Liver (tissue), 9 donors: ENCODE results near the gene TUBGCP6. TPM values are rescaled to one million over a fixed set of nuclear protein-coding genes. Genes with fewer than 3 reads are reported as not detected.

Experiments
- DNase-seq: peaks from one replicate; pipeline ENCODE4 v3.0.0-alpha.2; 2017; ENCODE audit warnings: low spot score
- H3K27ac ChIP-seq, 2 donors: one replicate each; pipeline ENCODE4 v1.7.0; 2013; ENCODE audit warnings: inconsistent platforms in 2 of 2, low read length in 2 of 2, control low read depth in 1 of 2, low read depth in 1 of 2, mild to moderate bottlenecking in 1 of 2
- H3K27me3 ChIP-seq, 4 donors: one replicate each; pipeline versions ENCODE4 v1.6.1 to v1.7.0; 2013; ENCODE audit warnings: low read length in 3 of 4, inconsistent platforms in 1 of 4, mild to moderate bottlenecking in 1 of 4, moderate library complexity in 1 of 4; ENCODE audit not compliant: control insufficient read depth in 4 of 4, insufficient read depth in 4 of 4
- H3K36me3 ChIP-seq, 4 donors: one replicate each; pipeline versions ENCODE4 v1.6.1 to v1.7.0; 2013; ENCODE audit warnings: low read length in 3 of 4, mild to moderate bottlenecking in 3 of 4, low read depth in 1 of 4, moderate library complexity in 1 of 4; ENCODE audit not compliant: control insufficient read depth in 4 of 4, insufficient read depth in 3 of 4
- H3K4me1 ChIP-seq, 4 donors: one replicate each; pipeline versions ENCODE4 v1.6.1 to v1.7.0; 2013; ENCODE audit warnings: low read length in 3 of 4, mild to moderate bottlenecking in 3 of 4, moderate library complexity in 1 of 4; ENCODE audit not compliant: control insufficient read depth in 4 of 4, insufficient read depth in 4 of 4
- H3K4me3 ChIP-seq, 3 donors: one replicate each; pipeline versions ENCODE4 v1.6.1 to v1.7.0; 2013; ENCODE audit warnings: low read length in 3 of 3, control low read depth in 1 of 3, low read depth in 1 of 3, mild to moderate bottlenecking in 1 of 3
- H3K9ac ChIP-seq, 2 donors: one replicate each; pipeline ENCODE4 v1.7.0; 2013; ENCODE audit warnings: low read length in 2 of 2, mild to moderate bottlenecking in 2 of 2, moderate library complexity in 2 of 2, control low read depth in 1 of 2, low read depth in 1 of 2
- H3K9me3 ChIP-seq, 4 donors: one replicate each; pipeline versions ENCODE4 v1.6.1 to v1.7.0; 2013; ENCODE audit warnings: low read length in 3 of 4; ENCODE audit not compliant: control insufficient read depth in 4 of 4
- ATF3 ChIP-seq: IDR thresholded peaks from 2 replicates; pipeline ENCODE4 v1.6.1; 2016; ENCODE audit warnings: antibody characterized with exemption
- CTCF ChIP-seq: fragments of 150-350 bp; IDR thresholded peaks from 2 replicates; pipeline ENCODE4 v1.5.1; 2017; ENCODE audit warnings: improper control_type of control experiment, low read depth, low read length; ENCODE audit not compliant: missing input control
- FOXA1 ChIP-seq: IDR thresholded peaks from 2 replicates; pipeline ENCODE4 v1.6.1; 2016; ENCODE audit warnings: antibody characterized with exemption
- FOXA2 ChIP-seq: IDR thresholded peaks from 2 replicates; pipeline ENCODE4 v1.6.1; 2016; ENCODE audit warnings: antibody characterized with exemption
- GABPA ChIP-seq, 2 donors: IDR thresholded peaks in 1 of 2; conservative IDR thresholded peaks in 1 of 2; 2 replicates each; pipeline ENCODE4 v1.6.1; 2016; ENCODE audit warnings: antibody characterized with exemption in 2 of 2, mild to moderate bottlenecking in 1 of 2, moderate library complexity in 1 of 2
- HNF4G ChIP-seq: IDR thresholded peaks from 2 replicates; pipeline ENCODE4 v1.6.1; 2016; ENCODE audit warnings: antibody characterized with exemption
- MAX ChIP-seq: IDR thresholded peaks from 2 replicates; pipeline ENCODE4 v1.6.1; 2016; ENCODE audit warnings: antibody characterized with exemption
- NR2F2 ChIP-seq: IDR thresholded peaks from 2 replicates; pipeline ENCODE4 v1.6.1; 2016; ENCODE audit warnings: antibody characterized with exemption
- RAD21 ChIP-seq, 2 donors: IDR thresholded peaks; 2 replicates each; pipeline ENCODE4 v1.6.1; 2016; ENCODE audit warnings: antibody characterized with exemption in 2 of 2, mild to moderate bottlenecking in 2 of 2
- REST ChIP-seq: IDR thresholded peaks from 2 replicates; pipeline ENCODE4 v1.6.1; 2016; ENCODE audit warnings: antibody characterized with exemption, mild to moderate bottlenecking
- RXRA ChIP-seq, 2 donors: IDR thresholded peaks; 2 replicates each; pipeline ENCODE4 v1.6.1; 2017 to 2018; ENCODE audit warnings: antibody characterized with exemption in 2 of 2, mild to moderate bottlenecking in 1 of 2
- SP1 ChIP-seq: IDR thresholded peaks from 2 replicates; pipeline ENCODE4 v1.6.1; 2018; ENCODE audit warnings: antibody characterized with exemption, mild to moderate bottlenecking
- TAF1 ChIP-seq: conservative IDR thresholded peaks from 2 replicates; pipeline ENCODE4 v1.6.1; 2016; ENCODE audit warnings: antibody characterized with exemption, mild to moderate bottlenecking
- YY1 ChIP-seq: IDR thresholded peaks from 2 replicates; pipeline ENCODE4 v1.6.1; 2016; ENCODE audit warnings: antibody characterized with exemption, mild to moderate bottlenecking
- WGBS: extraction: QIAGEN DNeasy Blood & Tissue Kit; methylation state at CpG from one replicate; pipeline ENCODE4 v1.1.7; 2013; 5-methylcytosine and 5-hydroxymethylcytosine counted together
- polyA plus RNA-seq, 2 donors: library from polyadenylated mRNA; stranded (reverse) in 1 of 2; unstranded in 1 of 2; fragments of 200-250 nt in 1 of 2; fragments of >200 nt in 1 of 2; fragmentation: Nextera tagmentation in 1 of 2; extraction: Ambion mirVana in 1 of 2; gene quantifications; one replicate each; pipeline versions ENCODE4 v1.2.1 to v1.2.3, GENCODE V29; 2013 to 2015
- total RNA-seq, 2 donors: library from RNA; depleted of rRNA; stranded (reverse); fragments of >200 nt; gene quantifications; one replicate each; pipeline ENCODE4 v1.2.3, GENCODE V29; 2014
- donor health status: healthy.
- donor health status: healthy.
- donor health status: healthy.
- donor health status: healthy.
- donor health status: healthy.

TUBGCP6 gene
- total and polyA plus RNA-seq, 4 donors = 9.3 to 31.7 (median 16.4) TPM

- H3K36me3 ChIP-seq = peaks cover 0 to 7% (median 0%) of the 10 kb centered on the region in 4 donors
- no peak overlapping the region for H3K27ac ChIP-seq
- no peak overlapping the region for H3K9ac ChIP-seq
- no peaks in the 10 kb centered on the region for H3K27me3 ChIP-seq
- TF ChIP-seq FOXA1 (no peak), RXRA (IDR thresholded peaks at IDR 0.05) (no peak), ATF3 (no peak), MAX (no peak), CTCF (no peak), FOXA2 (no peak), HNF4G (no peak)
- peaks cover 0 to 10% (median under 1%) of the 10 kb centered on the region in 4 donors for H3K4me1 ChIP-seq
- H3K9me3 ChIP-seq = no peaks in the 10 kb centered on the region
- DNase-seq = no peak
- no peak overlapping the region for H3K4me3 ChIP-seq
- 78% methylated on average over 22 of the region's 22 CpGs for WGBS
Measured at GRCh38 chr22:50178471-50178864, 66.4 kb downstream of the TUBGCP6 start.

GRCh38 chr22:50177537-50178470 is 67.0 kb downstream of the TUBGCP6 start:
- H3K27me3 ChIP-seq = no peaks in the 10 kb centered on the region
- H3K9me3 ChIP-seq = no peaks in the 10 kb centered on the region
- peaks cover 0 to 4% (median 0%) of the 10 kb centered on the region in 4 donors for H3K4me1 ChIP-seq
- WGBS = 82% methylated on average over 98 of the region's 98 CpGs
- H3K4me3 ChIP-seq = no peak overlapping the region
- DNase-seq = no peak
- H3K36me3 ChIP-seq = peaks cover 0 to 7% (median 0%) of the 10 kb centered on the region in 4 donors
- H3K27ac ChIP-seq = no peak overlapping the region
- TF ChIP-seq GABPA (IDR thresholded peaks at IDR 0.05 in 1 of 2, conservative IDR thresholded peaks at IDR 0.05 in 1 of 2) = no peak
- no peak for TF ChIP-seq NR2F2
- TF ChIP-seq HNF4G = no peak
- H3K9ac ChIP-seq = no peak overlapping the region

GRCh38 chr22:50176850-50177536 is 67.8 kb downstream of the TUBGCP6 start:
- 98% methylated on average over 76 of the region's 76 CpGs for WGBS
- DNase-seq = no peak
- no peak for TF ChIP-seq RAD21 (IDR thresholded peaks at IDR 0.05)
- no peak for TF ChIP-seq FOXA2
- no peak for TF ChIP-seq HNF4G
- TF ChIP-seq TAF1 = no peak
- TF ChIP-seq CTCF = no peak
- TF ChIP-seq YY1 = no peak
- no peak for TF ChIP-seq GABPA (IDR thresholded peaks at IDR 0.05 in 1 of 2, conservative IDR thresholded peaks at IDR 0.05 in 1 of 2)
- TF ChIP-seq ATF3 = no peak
- TF ChIP-seq NR2F2 = no peak
- TF ChIP-seq SP1 = no peak
- no peak for TF ChIP-seq MAX
- no peak for TF ChIP-seq REST

More at GRCh38 chr22:50176850-50177536, 67.8 kb downstream of the TUBGCP6 start:
- H3K9me3 ChIP-seq = no peaks in the 10 kb centered on the region
- H3K36me3 ChIP-seq = peaks cover 0 to 7% (median 0%) of the 10 kb centered on the region in 4 donors
- no peaks in the 10 kb centered on the region for H3K27me3 ChIP-seq
- no peak overlapping the region for H3K27ac ChIP-seq
- peaks cover 0 to 5% (median 3%) of the 10 kb centered on the region in 4 donors for H3K4me1 ChIP-seq
- H3K4me3 ChIP-seq = no peak overlapping the region
- H3K9ac ChIP-seq = no peak overlapping the region
